ENCODE measurements around the gene APEH. TPM values are rescaled to one million over a fixed set of nuclear protein-coding genes. Genes with fewer than 3 reads are reported as not detected.

APEH gene
- total RNA-seq, 4 donors from 2014 or later: 35.3 to 78.7 (median 61.4) TPM

DNA sequence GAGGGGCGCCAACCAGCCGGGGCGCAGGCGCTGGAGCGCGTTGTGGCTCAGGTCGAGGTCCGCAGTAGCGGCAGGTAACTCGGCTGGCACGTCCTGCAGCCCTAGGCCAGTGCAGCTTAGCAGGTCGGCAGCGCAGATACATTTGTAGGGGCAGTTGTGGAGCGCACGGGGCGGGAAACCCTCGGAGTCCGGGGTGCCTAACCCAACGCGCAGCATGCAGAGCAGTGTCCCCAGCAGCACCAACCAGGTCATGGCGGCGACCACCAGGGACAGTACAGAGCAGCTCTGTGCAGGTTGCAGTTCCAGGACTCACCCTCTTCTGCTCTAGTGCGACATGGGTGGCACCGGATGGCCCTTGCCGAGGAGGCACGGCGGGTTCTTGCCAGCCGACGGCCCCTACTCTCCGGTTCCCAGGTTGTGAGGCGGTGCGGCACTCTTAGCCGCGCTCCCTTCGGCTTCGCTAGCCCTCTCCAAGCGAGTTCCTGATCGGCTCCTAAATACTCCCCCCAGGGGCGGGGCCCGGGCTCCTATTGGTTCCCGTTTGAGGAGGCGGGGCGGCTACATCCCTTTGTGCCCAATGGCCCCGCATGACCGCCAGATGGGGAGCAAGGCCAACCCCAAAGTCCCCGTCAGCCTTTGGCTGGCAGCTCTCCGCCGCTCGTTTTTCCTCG, 45.2 kb downstream of the APEH start, which contains the start of gene AMIGO3:
Gene AMIGO3, minus strand, starts transcription at position 471 of the 671 bp plus-strand sequence. Its CDS starts 219 bp downstream, at position 252.
- Histone ChIP-seq H3K9me3 (no peaks in the 10 kb centered on the region), H3K27me3 (no peaks in the 10 kb centered on the region), H3K4me1 (peaks cover 0 to 15% of the 10 kb centered on the region in 2 donors), H3K36me3 (no peaks in the 10 kb centered on the region), H3K4me3 (peak within 1 kb of the TSS; percentile 45 to 46), H3K27ac (peak within 1 kb of the TSS; percentile 25 to 40)
- DNase-seq: peak; percentile 95
- intact Hi-C loops (cut with DNase I; ENCODE audit: low total_unique reads): no loop called here
- TF ChIP-seq POLR2A (IDR thresholded peaks at IDR 0.05): peak; percentile 72 to 79
- TF ChIP-seq, protein P1, sequence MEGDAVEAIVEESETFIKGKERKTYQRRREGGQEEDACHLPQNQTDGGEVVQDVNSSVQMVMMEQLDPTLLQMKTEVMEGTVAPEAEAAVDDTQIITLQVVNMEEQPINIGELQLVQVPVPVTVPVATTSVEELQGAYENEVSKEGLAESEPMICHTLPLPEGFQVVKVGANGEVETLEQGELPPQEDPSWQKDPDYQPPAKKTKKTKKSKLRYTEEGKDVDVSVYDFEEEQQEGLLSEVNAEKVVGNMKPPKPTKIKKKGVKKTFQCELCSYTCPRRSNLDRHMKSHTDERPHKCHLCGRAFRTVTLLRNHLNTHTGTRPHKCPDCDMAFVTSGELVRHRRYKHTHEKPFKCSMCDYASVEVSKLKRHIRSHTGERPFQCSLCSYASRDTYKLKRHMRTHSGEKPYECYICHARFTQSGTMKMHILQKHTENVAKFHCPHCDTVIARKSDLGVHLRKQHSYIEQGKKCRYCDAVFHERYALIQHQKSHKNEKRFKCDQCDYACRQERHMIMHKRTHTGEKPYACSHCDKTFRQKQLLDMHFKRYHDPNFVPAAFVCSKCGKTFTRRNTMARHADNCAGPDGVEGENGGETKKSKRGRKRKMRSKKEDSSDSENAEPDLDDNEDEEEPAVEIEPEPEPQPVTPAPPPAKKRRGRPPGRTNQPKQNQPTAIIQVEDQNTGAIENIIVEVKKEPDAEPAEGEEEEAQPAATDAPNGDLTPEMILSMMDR (IDR thresholded peaks at IDR 0.05): peak; percentile 19 to 77 (median 60)

DNA sequence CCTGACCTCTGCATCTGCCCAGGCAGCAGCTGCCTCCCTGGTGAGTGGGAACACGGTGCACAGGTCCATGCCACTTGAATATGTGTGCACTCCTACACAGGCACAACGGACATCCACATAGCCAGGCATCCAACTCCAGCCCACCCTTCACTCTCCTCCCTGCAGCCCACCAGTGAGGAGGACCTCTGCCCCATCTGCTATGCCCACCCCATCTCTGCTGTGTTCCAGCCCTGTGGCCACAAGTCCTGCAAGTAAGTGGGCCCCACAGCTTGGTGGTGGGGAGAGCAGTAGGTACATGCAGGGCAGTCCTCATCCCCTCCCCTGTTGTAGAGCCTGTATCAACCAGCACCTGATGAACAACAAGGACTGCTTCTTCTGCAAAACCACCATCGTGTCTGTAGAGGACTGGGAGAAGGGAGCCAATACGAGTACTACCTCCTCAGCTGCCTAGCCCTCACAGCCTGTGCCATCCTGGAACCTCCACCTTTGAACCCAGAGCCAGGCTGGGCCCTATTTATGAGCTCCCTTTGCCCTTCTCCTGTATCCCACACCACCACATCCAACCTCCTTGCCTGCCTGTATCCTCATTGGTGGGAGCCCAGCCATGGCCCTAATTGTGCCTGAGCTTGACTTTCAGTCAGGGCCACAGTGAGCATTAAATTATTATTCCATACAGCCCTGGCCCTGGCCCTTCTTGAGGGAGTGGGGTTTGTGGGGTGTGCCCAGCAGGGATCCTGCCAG, 46.9 kb downstream of the APEH start:
- no peaks in the 10 kb centered on the region for H3K9me3 ChIP-seq
- no peaks in the 10 kb centered on the region for H3K27me3 ChIP-seq
- peaks cover 0 to 16% of the 10 kb centered on the region in 2 donors for H3K4me1 ChIP-seq
- intact Hi-C loops (cut with DNase I; ENCODE audit: low total_unique reads): no loop called here
- peak in 1 of 2 donors; percentile 17 for DNase-seq
- H3K36me3 ChIP-seq: no peaks in the 10 kb centered on the region
- TF ChIP-seq, protein P1 (IDR thresholded peaks at IDR 0.05): no peak
- no peak for TF ChIP-seq POLR2A (IDR thresholded peaks at IDR 0.05)
- no peak overlapping the region for H3K27ac ChIP-seq
- no peak overlapping the region for H3K4me3 ChIP-seq

DNA sequence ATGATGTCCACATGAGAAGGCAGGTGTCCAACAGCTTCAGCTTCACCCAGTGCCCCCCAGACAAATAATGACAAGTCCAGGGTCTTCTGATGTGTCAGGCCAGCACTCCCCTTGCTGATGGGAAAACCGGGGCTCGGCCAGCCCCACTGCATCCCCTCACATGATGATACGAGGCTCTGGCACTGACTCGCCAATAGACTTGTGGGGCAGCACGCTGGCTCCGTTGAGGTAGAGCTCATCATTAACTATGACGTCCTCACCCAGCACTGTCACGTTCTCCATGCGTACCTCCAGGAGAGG, 47.4 kb downstream of the APEH start:
- Histone ChIP-seq H3K36me3 (no peaks in the 10 kb centered on the region), H3K9me3 (no peaks in the 10 kb centered on the region), H3K27me3 (no peaks in the 10 kb centered on the region), H3K4me3 (no peak overlapping the region), H3K27ac (no peak overlapping the region), H3K4me1 (peaks cover 0 to 16% of the 10 kb centered on the region in 2 donors)
- intact Hi-C loops (cut with DNase I; ENCODE audit: low total_unique reads): no loop called here
- no peak for TF ChIP-seq POLR2A (IDR thresholded peaks at IDR 0.05)
- TF ChIP-seq, protein P1 (IDR thresholded peaks at IDR 0.05): no peak
- no peak for DNase-seq

DNA sequence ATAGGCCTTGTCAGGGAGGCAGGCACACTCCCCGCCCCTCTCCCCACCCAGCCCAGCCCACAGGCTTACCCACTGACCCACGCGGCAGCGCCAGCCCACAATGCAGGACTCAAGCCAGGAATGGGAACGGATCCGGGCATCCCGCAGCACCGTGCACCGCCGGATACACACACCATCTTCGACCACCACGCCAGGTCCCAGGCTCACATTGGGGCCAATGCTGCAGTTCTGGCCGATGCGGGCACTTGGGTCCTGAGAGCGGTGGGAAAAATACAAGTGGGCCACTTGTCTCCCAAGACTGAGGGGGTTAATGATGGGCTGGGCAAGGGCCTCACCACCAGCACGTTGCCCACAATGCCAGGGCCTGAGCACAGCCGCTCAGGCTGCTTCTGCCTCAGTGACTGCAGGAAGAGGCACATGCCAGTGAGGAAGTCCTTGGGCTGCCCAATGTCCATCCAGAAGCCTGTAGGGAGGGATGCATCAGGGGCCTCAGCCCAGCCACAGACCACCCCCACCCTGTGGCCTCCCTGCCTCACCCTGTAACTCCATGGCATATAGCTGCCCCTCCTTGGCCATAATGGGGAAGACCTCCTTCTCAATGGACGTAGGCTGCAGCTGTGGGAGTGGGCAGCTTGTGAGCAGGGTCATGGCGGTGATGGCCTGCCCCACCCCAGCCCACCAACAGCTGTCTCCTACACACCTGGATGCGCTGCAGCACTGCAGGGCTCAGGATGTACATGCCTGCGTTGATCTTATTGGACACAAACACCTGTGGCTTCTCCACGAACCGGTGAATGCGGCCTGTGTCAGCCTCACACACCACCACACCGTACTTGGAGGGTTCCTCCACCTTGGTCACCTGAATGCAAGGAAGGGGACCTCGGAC, 48.0 kb downstream of the APEH start:
- no peaks in the 10 kb centered on the region for H3K27me3 ChIP-seq
- DNase-seq: peak; percentile 20 to 22
- H3K36me3 ChIP-seq: no peaks in the 10 kb centered on the region
- TF ChIP-seq, protein P1 (IDR thresholded peaks at IDR 0.05): no peak
- no peak for TF ChIP-seq POLR2A (IDR thresholded peaks at IDR 0.05)
- H3K4me3 ChIP-seq: no peak overlapping the region
- H3K27ac ChIP-seq: peak overlapping the region in 1 of 2 donors; percentile 10
- intact Hi-C loops (cut with DNase I; ENCODE audit: low total_unique reads): no loop called here
- H3K4me1 ChIP-seq: peaks cover 0 to 16% of the 10 kb centered on the region in 2 donors
- H3K9me3 ChIP-seq: no peaks in the 10 kb centered on the region
